ENCODE measurements around the gene NT5C3B.
A peak's percentile ranks its signal among the peaks of the same experiment; 100 is the strongest.

- TF ChIP-seq CTCF (IDR thresholded peaks at IDR 0.05) = no peak
- no peak; a peak in 1 of 4 replicates for TF ChIP-seq REST (IDR thresholded peaks at IDR 0.05; ENCODE audit: insufficient read depth in 1 of 2, low read depth in 2 of 2, low read length in 1 of 2)
- TF ChIP-seq SIN3A (IDR thresholded peaks at IDR 0.05; ENCODE audit: borderline replicate concordance, insufficient read depth, low read depth, low read length) = no peak; the same call in 1 of the 2 replicates
- peak; percentile 79 for TF ChIP-seq POLR2AphosphoS5 (IDR thresholded peaks at IDR 0.05; ENCODE audit: low read depth, low read length)
Measured at GRCh38 chr17:41777574-41778188, 58.4 kb downstream of the NT5C3B start.
